AG04449 (cell line): ENCODE measurements around the gene TNNT2.

Experiments
- CTCF ChIA-PET: fragments of 350-600 bp; formaldehyde crosslinking; extraction: SDS; loops from one replicate; lab custom pipeline; 2021; ENCODE audit warnings: antibody characterized with exemption; lab: Yijun Ruan, JAX
- POLR2A ChIA-PET: fragments of 400-600, 350-600 bp; formaldehyde crosslinking; extraction: SDS; loops from one replicate; lab custom pipeline; 2020; ENCODE audit warnings: antibody characterized with exemption, inconsistent platforms; lab: Yijun Ruan, JAX
- DNase-seq: peaks from one replicate; pipeline ENCODE4 v3.0.0-alpha.2; 2010; ENCODE audit warnings: low read depth, low spot score
- H3K4me3 ChIP-seq: 2 replicates; pipeline ENCODE4 v1.5.1; 2011; ENCODE audit warnings: low read depth, mild to moderate bottlenecking, control low read depth, low read length
- TF ChIP-seq, protein P1 (sequence below): IDR thresholded peaks from one replicate; pipeline ENCODE4 v1.5.1; 2011; ENCODE audit warnings: mild to moderate bottlenecking, moderate library complexity, low read length, control low read depth, inconsistent platforms; ENCODE audit not compliant: insufficient read depth; ENCODE audit errors: missing control alignments

Gene TNNT2

DNA sequence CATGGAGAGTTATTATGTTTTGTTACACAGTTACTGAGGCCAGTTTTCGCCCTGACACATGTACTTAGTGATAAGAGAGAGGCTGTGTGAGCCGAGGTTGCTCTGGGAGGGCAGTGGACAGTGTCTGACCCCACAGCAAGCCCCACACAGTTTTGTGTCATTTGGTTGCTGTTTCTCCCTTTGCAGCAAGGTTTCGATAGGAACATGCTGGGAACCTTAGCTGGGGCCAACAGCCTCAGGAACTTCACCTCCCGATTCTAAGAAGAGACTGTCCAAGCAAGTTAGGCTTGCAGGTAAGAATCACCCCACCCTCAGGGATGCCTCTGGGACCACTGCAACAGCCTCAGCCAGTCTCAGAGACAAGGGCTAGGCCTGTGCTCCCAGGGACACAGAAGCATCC, 48.9 kb downstream of the TNNT2 start:
- DNase-seq, result no peak
- TF ChIP-seq, protein P1, sequence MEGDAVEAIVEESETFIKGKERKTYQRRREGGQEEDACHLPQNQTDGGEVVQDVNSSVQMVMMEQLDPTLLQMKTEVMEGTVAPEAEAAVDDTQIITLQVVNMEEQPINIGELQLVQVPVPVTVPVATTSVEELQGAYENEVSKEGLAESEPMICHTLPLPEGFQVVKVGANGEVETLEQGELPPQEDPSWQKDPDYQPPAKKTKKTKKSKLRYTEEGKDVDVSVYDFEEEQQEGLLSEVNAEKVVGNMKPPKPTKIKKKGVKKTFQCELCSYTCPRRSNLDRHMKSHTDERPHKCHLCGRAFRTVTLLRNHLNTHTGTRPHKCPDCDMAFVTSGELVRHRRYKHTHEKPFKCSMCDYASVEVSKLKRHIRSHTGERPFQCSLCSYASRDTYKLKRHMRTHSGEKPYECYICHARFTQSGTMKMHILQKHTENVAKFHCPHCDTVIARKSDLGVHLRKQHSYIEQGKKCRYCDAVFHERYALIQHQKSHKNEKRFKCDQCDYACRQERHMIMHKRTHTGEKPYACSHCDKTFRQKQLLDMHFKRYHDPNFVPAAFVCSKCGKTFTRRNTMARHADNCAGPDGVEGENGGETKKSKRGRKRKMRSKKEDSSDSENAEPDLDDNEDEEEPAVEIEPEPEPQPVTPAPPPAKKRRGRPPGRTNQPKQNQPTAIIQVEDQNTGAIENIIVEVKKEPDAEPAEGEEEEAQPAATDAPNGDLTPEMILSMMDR, result no peak
- POLR2A ChIA-PET, result no interaction called here
- no peak overlapping the region for H3K4me3 ChIP-seq
- CTCF ChIA-PET, result interaction anchor here (0.8 to 10.4 kb wide), 3 partner anchors 18 to 107 kb away, joined by 3 to 129 read pairs (median 4); no protein-coding TSS in a partner anchor

- H3K4me3 ChIP-seq, result no peak overlapping the region
- DNase-seq, result no peak
- TF ChIP-seq, protein P1, result no peak
- CTCF ChIA-PET, result interaction anchor here (0.9 to 10.4 kb wide), 2 partner anchors 9 to 18 kb away, joined by 3 to 129 read pairs; no protein-coding TSS in a partner anchor
- POLR2A ChIA-PET, result no interaction called here
These were observed 49.7 kb downstream of the TNNT2 start for GRCh38 chr1:201327687-201328240.

- ChIA-PET POLR2A (no interaction called here), CTCF (interaction anchor here (0.8 to 10.4 kb wide), 6 partner anchors 8 to 81 kb away, joined by 3 to 129 read pairs (median 3); no protein-coding TSS in a partner anchor)
- TF ChIP-seq, protein P1, result no peak
- no peak for DNase-seq
- no peak overlapping the region for H3K4me3 ChIP-seq
These were observed 50.8 kb downstream of the TNNT2 start for GRCh38 chr1:201326710-201327109.

GRCh38 chr1:201325678-201326060, 51.8 kb downstream of the TNNT2 start:
- CTCF ChIA-PET, result interaction anchor here (1.0 to 10.4 kb wide), 4 partner anchors 13 to 82 kb away, joined by 3 to 129 read pairs (median 3); no protein-coding TSS in a partner anchor
- POLR2A ChIA-PET, result no interaction called here
- no peak for DNase-seq
- TF ChIP-seq, protein P1, result no peak
- H3K4me3 ChIP-seq, result no peak overlapping the region

DNA sequence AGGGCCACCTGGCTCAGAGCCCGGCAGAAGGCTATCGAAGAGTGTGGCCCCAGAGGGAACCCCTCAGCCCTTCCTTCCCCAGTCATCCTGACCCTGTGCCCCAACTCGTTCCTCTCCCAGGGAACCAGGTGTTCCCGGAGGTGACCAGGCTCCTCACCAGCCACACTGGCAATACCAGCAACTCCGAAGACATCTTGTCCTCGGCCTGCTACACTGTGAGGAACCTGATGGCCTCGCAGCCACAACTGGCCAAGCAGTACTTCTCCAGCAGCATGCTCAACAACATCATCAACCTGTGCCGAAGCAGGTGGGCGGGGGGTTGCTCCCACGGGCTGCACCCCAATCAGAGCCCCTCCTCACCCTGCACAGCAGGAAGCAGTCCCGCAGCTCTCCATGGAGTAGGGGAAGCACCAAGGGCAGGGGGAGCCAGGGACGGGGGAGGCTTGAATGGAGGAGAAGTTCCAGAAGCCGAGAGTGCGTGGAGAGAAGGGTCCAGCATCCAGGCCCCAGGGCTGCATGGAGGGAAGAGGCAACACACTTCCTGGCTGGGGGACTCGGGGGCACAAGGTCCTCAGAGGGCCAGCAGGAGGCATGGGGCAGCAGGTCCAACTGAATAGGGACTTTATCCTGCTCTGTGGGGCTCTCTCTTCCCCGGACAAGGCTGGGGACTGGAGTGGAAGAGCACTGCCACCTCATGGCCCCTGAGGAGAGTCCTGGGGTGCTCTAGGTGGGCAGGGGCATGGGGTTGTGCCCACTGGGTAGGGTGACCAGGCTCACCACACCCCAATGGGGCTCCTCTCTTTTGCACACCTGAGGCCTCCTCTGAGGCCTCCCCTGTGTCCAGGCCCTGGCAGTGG, 52.4 kb downstream of the TNNT2 start:
- ChIA-PET POLR2A (no interaction called here), CTCF (interaction anchor here (1.0 to 2.3 kb wide), 4 partner anchors 9 to 71 kb away, joined by 3 to 8 read pairs (median 4); no protein-coding TSS in a partner anchor)
- DNase-seq, result no peak
- TF ChIP-seq, protein P1, result no peak
- no peak overlapping the region for H3K4me3 ChIP-seq

GRCh38 chr1:201324306-201324705, 53.2 kb downstream of the TNNT2 start:
- TF ChIP-seq, protein P1, result no peak
- no peak for DNase-seq
- ChIA-PET CTCF (interaction anchor here (1.3 to 2.3 kb wide), 3 partner anchors 9 to 70 kb away, joined by 3 to 8 read pairs (median 6); no protein-coding TSS in a partner anchor), POLR2A (no interaction called here)
- no peak overlapping the region for H3K4me3 ChIP-seq
